NCI-H1694 treated with DMSO at 0.1 percent for 48 hours (cell line): ENCODE results near the gene H1-8.

ENCODE experiments used
- DNase-seq: peaks from one replicate; lab custom pipeline; 2025; lab: John Stamatoyannopoulos, UW

Gene H1-8

GRCh38 chr3:129593595-129594339 lies 50.8 kb downstream of the H1-8 start:
- DNase-seq, result peak; percentile 17

DNA sequence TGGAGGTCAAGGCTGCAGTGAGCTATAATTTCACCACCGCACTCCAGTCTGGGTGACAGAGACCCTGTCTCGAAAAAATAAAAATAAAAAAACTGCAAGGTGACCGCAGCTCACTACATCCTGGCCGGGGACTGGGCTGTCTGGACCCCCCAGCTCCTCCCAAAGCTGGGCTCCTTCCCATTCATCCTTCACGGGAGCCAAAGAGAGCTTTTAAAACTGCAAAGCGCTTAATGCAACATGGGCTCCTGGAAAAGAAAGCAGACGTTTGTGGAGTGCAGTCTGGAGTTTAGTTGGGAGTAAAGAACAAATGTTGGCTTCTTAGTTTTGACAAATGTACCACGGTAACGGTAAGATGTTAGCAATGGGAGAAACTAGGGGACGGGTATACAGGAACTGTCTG lies 51.4 kb downstream of the H1-8 start:
- no peak for DNase-seq

- no peak for DNase-seq
These were observed 52.0 kb downstream of the H1-8 start for GRCh38 chr3:129594907-129595390.

DNA sequence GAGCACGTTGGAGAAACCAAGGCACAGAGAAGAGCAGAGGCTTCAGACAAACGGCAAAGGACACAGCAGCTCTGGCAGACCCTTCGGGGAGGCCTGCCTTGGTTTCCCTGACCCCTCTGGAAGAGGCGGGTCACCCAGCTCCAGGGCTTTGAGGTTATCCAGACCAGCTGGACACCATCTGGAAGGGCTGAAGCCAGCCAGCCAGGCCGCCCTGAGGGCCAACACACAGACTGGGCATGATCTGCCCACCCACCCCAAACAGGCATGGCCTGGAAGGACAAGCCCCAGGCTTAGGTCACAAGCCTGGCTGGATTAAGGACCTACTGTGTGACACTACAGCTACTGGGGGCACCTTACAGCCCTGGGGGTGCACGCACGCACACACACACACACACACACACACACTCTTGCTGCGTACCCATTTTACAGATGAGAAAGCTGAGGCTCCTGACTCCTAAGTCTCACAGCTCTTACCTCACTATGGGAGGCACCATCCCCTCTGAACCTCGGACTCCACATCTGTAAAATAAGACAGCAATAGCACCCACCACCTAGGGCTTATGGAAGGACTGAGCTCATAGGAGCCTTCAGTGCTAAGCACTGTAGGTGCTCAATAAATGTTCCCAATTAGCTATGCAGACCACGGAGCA lies 52.7 kb downstream of the H1-8 start:
- DNase-seq, result no peak

DNA sequence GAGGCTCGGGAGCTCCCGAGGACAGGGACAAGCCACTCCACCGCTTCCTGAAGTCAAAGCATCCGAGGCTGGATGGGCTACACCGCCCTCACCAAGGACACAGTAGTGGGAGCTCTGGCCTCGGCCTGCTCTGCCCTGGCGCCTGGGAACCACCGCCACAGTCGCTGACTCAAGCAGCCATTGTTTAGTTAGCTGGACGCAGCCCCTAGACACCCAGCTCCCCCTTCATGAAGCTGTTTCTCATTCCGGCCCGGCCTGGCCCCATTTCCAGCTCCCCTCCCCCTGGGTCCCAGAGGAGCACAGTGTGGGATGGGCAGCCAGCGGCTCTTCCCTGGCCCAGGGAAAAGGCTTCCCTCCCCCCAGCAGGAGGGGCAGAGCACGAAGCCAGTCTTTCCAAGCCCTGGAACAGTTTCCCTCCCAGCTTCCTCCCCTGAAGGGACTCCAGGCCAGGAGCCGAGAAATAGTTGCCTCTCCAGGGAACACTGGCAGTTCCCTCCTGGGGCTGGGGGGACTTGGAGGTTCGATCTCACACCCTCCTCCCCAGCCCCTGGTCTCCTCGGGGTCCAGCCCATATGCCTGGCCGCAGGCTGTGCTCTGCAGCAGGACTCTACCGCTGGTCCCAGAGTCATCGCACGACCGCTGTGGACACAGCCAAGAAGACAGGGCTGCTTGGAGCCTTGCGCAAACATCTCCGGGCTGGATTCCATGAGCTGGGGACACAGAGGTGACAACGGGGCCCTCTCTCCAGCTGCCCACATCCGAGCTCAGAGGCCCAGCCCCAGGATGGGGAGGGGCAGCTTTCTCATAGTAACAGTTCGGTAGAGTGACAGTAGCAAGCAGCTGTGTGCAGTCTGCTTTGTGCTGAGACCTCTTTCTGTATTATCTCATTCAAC lies 53.5 kb downstream of the H1-8 start:
- DNase-seq, result peak; percentile 32

- DNase-seq, result no peak
These were observed 54.4 kb downstream of the H1-8 start for GRCh38 chr3:129597087-129597999.

DNA sequence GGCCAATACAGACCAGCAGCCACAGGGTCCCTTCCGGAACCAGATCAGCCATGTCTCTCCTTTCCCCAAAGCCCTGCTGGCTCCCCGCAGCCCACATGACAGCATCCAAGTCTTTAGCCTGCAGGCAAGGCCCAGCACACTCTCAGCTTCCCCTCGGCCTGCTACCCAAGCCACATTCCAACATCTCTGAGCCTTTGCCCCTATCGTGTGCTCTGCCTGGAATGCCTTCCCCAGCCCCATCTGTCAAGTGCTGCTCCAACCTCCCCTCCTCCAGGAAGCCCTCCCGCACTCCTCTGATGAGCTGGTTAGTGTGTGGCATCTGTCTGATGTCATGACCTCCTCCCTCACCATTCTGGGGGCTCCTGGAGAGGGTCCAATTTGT lies 55.0 kb downstream of the H1-8 start:
- no peak for DNase-seq

GRCh38 chr3:129598484-129598883 lies 55.5 kb downstream of the H1-8 start:
- DNase-seq, result no peak

GRCh38 chr3:129599073-129599472 lies 56.1 kb downstream of the H1-8 start:
- DNase-seq, result no peak

GRCh38 chr3:129599607-129600006 lies 56.6 kb downstream of the H1-8 start:
- no peak for DNase-seq

DNA sequence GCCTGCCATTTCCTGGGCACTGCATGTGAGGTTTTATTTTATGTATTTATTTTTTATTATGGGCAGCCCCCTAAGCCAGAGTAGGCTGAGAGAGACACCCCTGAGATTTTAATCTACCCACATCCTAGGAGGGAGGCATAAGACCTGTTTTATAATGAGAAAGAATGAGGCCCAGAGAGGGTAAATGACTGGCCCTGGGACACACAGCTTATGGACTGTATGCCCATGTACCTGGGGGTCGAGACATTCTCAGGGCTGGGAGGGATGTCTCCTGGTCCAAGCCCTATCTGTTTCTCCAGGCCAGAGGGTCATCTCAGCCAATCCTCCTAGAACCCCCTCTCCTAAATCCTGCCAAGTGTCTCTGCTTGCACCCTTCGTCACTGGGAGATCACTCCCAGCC lies 57.4 kb downstream of the H1-8 start:
- no peak for DNase-seq
